ENCODE measurements around the gene TSSK3. TPM values are rescaled to one million over a fixed set of nuclear protein-coding genes. Genes with fewer than 3 reads are reported as not detected.

TSSK3 gene
- total RNA-seq, 2 donors from 2014 or later, result 0.63 to 0.70 TPM

GRCh38 chr1:32336963-32337675 lies 25.2 kb upstream of the TSSK3 start:
- Histone ChIP-seq H3K27me3 (no peaks in the 10 kb centered on the region), H3K36me3 (peaks cover 5% of the 10 kb centered on the region), H3K4me1 (peaks cover 0 to 44% of the 10 kb centered on the region in 2 donors), H3K27ac (peak overlapping the region; percentile 64 to 68), H3K4me3 (no peak overlapping the region), H3K9me3 (no peaks in the 10 kb centered on the region)
- DNase-seq (ENCODE audit: low spot score), result no peak
- TF ChIP-seq, protein P1, sequence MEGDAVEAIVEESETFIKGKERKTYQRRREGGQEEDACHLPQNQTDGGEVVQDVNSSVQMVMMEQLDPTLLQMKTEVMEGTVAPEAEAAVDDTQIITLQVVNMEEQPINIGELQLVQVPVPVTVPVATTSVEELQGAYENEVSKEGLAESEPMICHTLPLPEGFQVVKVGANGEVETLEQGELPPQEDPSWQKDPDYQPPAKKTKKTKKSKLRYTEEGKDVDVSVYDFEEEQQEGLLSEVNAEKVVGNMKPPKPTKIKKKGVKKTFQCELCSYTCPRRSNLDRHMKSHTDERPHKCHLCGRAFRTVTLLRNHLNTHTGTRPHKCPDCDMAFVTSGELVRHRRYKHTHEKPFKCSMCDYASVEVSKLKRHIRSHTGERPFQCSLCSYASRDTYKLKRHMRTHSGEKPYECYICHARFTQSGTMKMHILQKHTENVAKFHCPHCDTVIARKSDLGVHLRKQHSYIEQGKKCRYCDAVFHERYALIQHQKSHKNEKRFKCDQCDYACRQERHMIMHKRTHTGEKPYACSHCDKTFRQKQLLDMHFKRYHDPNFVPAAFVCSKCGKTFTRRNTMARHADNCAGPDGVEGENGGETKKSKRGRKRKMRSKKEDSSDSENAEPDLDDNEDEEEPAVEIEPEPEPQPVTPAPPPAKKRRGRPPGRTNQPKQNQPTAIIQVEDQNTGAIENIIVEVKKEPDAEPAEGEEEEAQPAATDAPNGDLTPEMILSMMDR (IDR thresholded peaks at IDR 0.05), result no peak

GRCh38 chr1:32337855-32338636 lies 24.3 kb upstream of the TSSK3 start:
- Histone ChIP-seq H3K27ac (peak overlapping the region in 1 of 2 donors; percentile 25), H3K36me3 (no peaks in the 10 kb centered on the region), H3K27me3 (no peaks in the 10 kb centered on the region), H3K4me3 (no peak overlapping the region), H3K9me3 (no peaks in the 10 kb centered on the region), H3K4me1 (peaks cover 0 to 44% of the 10 kb centered on the region in 2 donors)
- TF ChIP-seq, protein P1 (IDR thresholded peaks at IDR 0.05), result no peak
- no peak for DNase-seq (ENCODE audit: low spot score)

GRCh38 chr1:32338637-32339145 lies 23.6 kb upstream of the TSSK3 start:
- H3K4me3 ChIP-seq, result no peak overlapping the region
- no peaks in the 10 kb centered on the region for H3K36me3 ChIP-seq
- TF ChIP-seq, protein P1 (IDR thresholded peaks at IDR 0.05), result no peak
- peaks cover 0 to 44% of the 10 kb centered on the region in 2 donors for H3K4me1 ChIP-seq
- no peak for DNase-seq (ENCODE audit: low spot score)
- H3K27ac ChIP-seq, result peak overlapping the region in 1 of 2 donors; percentile 25
- H3K27me3 ChIP-seq, result no peaks in the 10 kb centered on the region
- H3K9me3 ChIP-seq, result no peaks in the 10 kb centered on the region

DNA sequence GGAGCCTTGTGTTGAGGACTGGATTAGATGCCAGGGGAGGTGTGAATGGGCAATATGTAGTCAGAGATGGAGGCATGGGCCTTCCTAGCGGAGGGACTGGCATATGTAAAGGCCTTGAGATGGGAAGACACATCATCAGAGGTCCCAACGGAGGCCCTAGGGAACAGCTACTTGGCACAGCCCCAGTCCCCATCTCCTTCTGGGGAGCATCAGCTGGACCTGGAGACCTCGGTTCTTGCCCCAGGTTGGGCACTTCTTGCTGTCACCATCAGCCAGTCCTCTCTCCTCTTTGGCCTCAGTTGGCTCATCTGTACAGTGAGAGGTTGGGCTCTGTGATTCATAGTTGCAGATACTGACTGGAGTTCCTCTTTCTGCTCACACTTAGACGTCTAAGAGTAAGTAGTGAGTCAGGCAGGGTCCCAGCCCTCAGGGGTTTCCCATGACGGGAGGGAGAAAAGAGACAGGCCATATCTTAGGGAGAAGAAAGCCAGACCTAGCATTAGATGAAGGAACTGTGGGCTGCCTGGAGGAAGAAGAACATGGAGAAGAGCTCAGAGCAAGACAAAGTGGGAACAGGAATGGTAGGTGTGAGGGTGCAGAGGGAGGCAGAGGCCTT lies 22.9 kb upstream of the TSSK3 start:
- Histone ChIP-seq H3K27ac (no peak overlapping the region), H3K27me3 (no peaks in the 10 kb centered on the region), H3K9me3 (no peaks in the 10 kb centered on the region), H3K4me1 (peaks cover 0 to 39% of the 10 kb centered on the region in 2 donors), H3K36me3 (no peaks in the 10 kb centered on the region), H3K4me3 (no peak overlapping the region)
- no peak for DNase-seq (ENCODE audit: low spot score)
- TF ChIP-seq, protein P1 (IDR thresholded peaks at IDR 0.05), result no peak

- no peaks in the 10 kb centered on the region for H3K9me3 ChIP-seq
- TF ChIP-seq, protein P1 (IDR thresholded peaks at IDR 0.05), result no peak
- H3K4me1 ChIP-seq, result peaks cover 0 to 34% of the 10 kb centered on the region in 2 donors
- no peak overlapping the region for H3K27ac ChIP-seq
- no peak overlapping the region for H3K4me3 ChIP-seq
- no peaks in the 10 kb centered on the region for H3K36me3 ChIP-seq
- no peaks in the 10 kb centered on the region for H3K27me3 ChIP-seq
- no peak for DNase-seq (ENCODE audit: low spot score)
Measured at GRCh38 chr1:32341186-32341757, 21.1 kb upstream of the TSSK3 start.
